IMR-90 (cell line): ENCODE data around the gene TNS3. TPM values are rescaled to one million over a fixed set of nuclear protein-coding genes. Genes with fewer than 3 reads are reported as not detected.

ENCODE experiments used
- ATAC-seq: fragments of 200-7000 bp; cut with Tn5 transposase; 2 replicates; pipeline ENCODE4 v1.9.1; 2020; ENCODE audit warnings: low read depth, mild to moderate bottlenecking, moderate library complexity
- BruUV-seq: library from RNA; stranded (reverse); fragments of 400-500 nt; replicated peaks from 2 replicates; lab custom pipeline; 2021; lab: Mats Ljungman, UMichigan
- CTCF ChIA-PET: fragments of 300-600 bp; formaldehyde crosslinking; extraction: SDS; loops from one replicate; lab custom pipeline; 2021; ENCODE audit warnings: antibody characterized with exemption; lab: Yijun Ruan, JAX
- POLR2A ChIA-PET: fragments of 300-600 bp; sonication (Branson Sonifier 250); formaldehyde crosslinking; loops from one replicate; lab custom pipeline; 2022; ENCODE audit warnings: antibody characterized with exemption; ENCODE audit not compliant: unreplicated experiment; lab: Charles Lee
- DNase-seq: peaks from one replicate; pipeline ENCODE4 v3.0.0; 2013
- H2AFZ ChIP-seq: replicated peaks from 2 replicates; pipeline ENCODE3; 2013; ENCODE audit warnings: low read length, mild to moderate bottlenecking; ENCODE audit not compliant: poor library complexity
- H2AK5ac ChIP-seq: 2 replicates; pipeline ENCODE4 v1.6.1; 2013; ENCODE audit warnings: low read depth, low read length, inconsistent platforms
- H2AK9ac ChIP-seq: replicated peaks from 2 replicates; pipeline ENCODE3; 2013; ENCODE audit warnings: mild to moderate bottlenecking, low read depth, low read length, moderate library complexity; ENCODE audit not compliant: poor library complexity
- H2BK120ac ChIP-seq: 2 replicates; pipeline ENCODE4 v1.6.1; 2013; ENCODE audit warnings: low read depth, low read length, inconsistent platforms
- H2BK15ac ChIP-seq: 3 replicates; pipeline ENCODE4 v1.6.1; 2013; ENCODE audit warnings: low read depth, low read length, inconsistent platforms
- H2BK20ac ChIP-seq: 2 replicates; pipeline ENCODE4 v1.6.1; 2013; ENCODE audit warnings: low read depth, mild to moderate bottlenecking, inconsistent platforms, low read length, moderate library complexity
- H2BK5ac ChIP-seq: 2 replicates; pipeline ENCODE4 v1.6.1; 2013; ENCODE audit warnings: mild to moderate bottlenecking, low read depth, low read length, inconsistent platforms; ENCODE audit not compliant: poor library complexity, severe bottlenecking
- H3K14ac ChIP-seq: replicated peaks from 2 replicates; pipeline ENCODE4 v1.6.1; 2013; ENCODE audit warnings: low read depth, low read length, inconsistent platforms
- H3K18ac ChIP-seq: 2 replicates; pipeline ENCODE4 v1.6.1; 2013; ENCODE audit warnings: low read depth, low read length, control low read depth
- H3K23ac ChIP-seq: 2 replicates; pipeline ENCODE4 v1.6.1; 2013; ENCODE audit warnings: low read depth, low read length, inconsistent platforms
- H3K27ac ChIP-seq: 2 replicates; pipeline ENCODE4 v1.5.1; 2013; ENCODE audit warnings: mild to moderate bottlenecking, control low read depth, low read length; ENCODE audit not compliant: insufficient read depth
- H3K27me3 ChIP-seq: 2 replicates; pipeline ENCODE4 v1.6.1; 2013; ENCODE audit warnings: low read length; ENCODE audit not compliant: control insufficient read depth, insufficient read depth
- H3K36me3 ChIP-seq: 2 replicates; pipeline ENCODE4 v1.6.1; 2013; ENCODE audit warnings: low read length, mixed read lengths; ENCODE audit not compliant: control insufficient read depth, insufficient read depth
- H3K4ac ChIP-seq: 2 replicates; pipeline ENCODE4 v1.6.1; 2013; ENCODE audit warnings: low read depth, low read length, inconsistent platforms
- H3K4me1 ChIP-seq: 2 replicates; pipeline ENCODE4 v1.6.1; 2013; ENCODE audit warnings: low read length, mixed read lengths; ENCODE audit not compliant: control insufficient read depth, insufficient read depth
- H3K4me2 ChIP-seq: 2 replicates; pipeline ENCODE4 v1.6.1; 2013; ENCODE audit warnings: low read depth, mild to moderate bottlenecking, control low read depth, low read length, moderate library complexity
- H3K4me3 ChIP-seq: 2 replicates; pipeline ENCODE4 v1.5.1; 2013; ENCODE audit warnings: low read depth, mild to moderate bottlenecking, control low read depth, low read length, moderate library complexity; ENCODE audit not compliant: insufficient read depth
- H3K56ac ChIP-seq: 2 replicates; pipeline ENCODE4 v1.6.1; 2013; ENCODE audit warnings: low read length, inconsistent platforms; ENCODE audit not compliant: insufficient read depth; ENCODE audit errors: extremely low read depth
- H3K79me1 ChIP-seq, 2 experiments: 2 replicates each; pipeline ENCODE4 v1.6.1; 2013; ENCODE audit warnings: low read length in 2 of 2, inconsistent platforms in 1 of 2, low read depth in 1 of 2
- H3K9ac ChIP-seq: 2 replicates; pipeline ENCODE4 v1.6.1; 2013; ENCODE audit warnings: low read depth, low read length, control low read depth
- H3K9me1 ChIP-seq: 2 replicates; pipeline ENCODE4 v1.6.1; 2013; ENCODE audit warnings: low read length, inconsistent platforms; ENCODE audit not compliant: insufficient read depth
- H3K9me3 ChIP-seq: 2 replicates; pipeline ENCODE4 v1.6.1; 2013; ENCODE audit warnings: low read length; ENCODE audit not compliant: control insufficient read depth, insufficient read depth
- H4K20me1 ChIP-seq: 2 replicates; pipeline ENCODE4 v1.6.1; 2013; ENCODE audit warnings: low read length, inconsistent platforms; ENCODE audit not compliant: insufficient read depth
- H4K5ac ChIP-seq: 2 replicates; pipeline ENCODE4 v1.6.1; 2013; ENCODE audit warnings: mild to moderate bottlenecking, low read depth, low read length, control low read depth
- H4K8ac ChIP-seq, 2 experiments: 2 replicates each; pipeline ENCODE4 v1.6.1; 2013; ENCODE audit warnings: low read depth in 2 of 2, low read length in 2 of 2, control low read depth in 1 of 2, inconsistent platforms in 1 of 2
- H4K91ac ChIP-seq: 2 replicates; pipeline ENCODE4 v1.6.1; 2013; ENCODE audit warnings: low read depth, low read length, inconsistent platforms; ENCODE audit not compliant: insufficient read depth
- BHLHE40 ChIP-seq: fragments of 150-350 bp; IDR thresholded peaks from 2 replicates; pipeline ENCODE4 v1.6.1; 2016; ENCODE audit warnings: mild to moderate bottlenecking, low read depth, low read length
- CEBPB ChIP-seq: IDR thresholded peaks from 2 replicates; pipeline ENCODE4 v1.6.1; 2012; ENCODE audit warnings: low read depth, low read length, improper control_type of control experiment
- CHD1 ChIP-seq: IDR thresholded peaks from 2 replicates; pipeline ENCODE4 v1.6.1; 2012; ENCODE audit warnings: low read depth, low read length, improper control_type of control experiment
- CTCF ChIP-seq: conservative IDR thresholded peaks from 2 replicates; pipeline ENCODE4 v1.5.1; 2012; ENCODE audit warnings: mild to moderate bottlenecking, low read depth, low read length, improper control_type of control experiment
- FOS ChIP-seq: fragments of 150-350 bp; IDR thresholded peaks from 2 replicates; pipeline ENCODE4 v1.6.1; 2016; ENCODE audit warnings: low read depth, low read length
- MAFK ChIP-seq: IDR thresholded peaks from 2 replicates; pipeline ENCODE4 v1.6.1; 2012; ENCODE audit warnings: low read depth, low read length, improper control_type of control experiment
- MAZ ChIP-seq: IDR thresholded peaks from 2 replicates; pipeline ENCODE4 v1.6.1; 2012; ENCODE audit warnings: low read depth, mild to moderate bottlenecking, low read length, improper control_type of control experiment, moderate library complexity, borderline replicate concordance
- MXI1 ChIP-seq: IDR thresholded peaks from 2 replicates; pipeline ENCODE4 v1.6.1; 2012; ENCODE audit warnings: low read depth, mild to moderate bottlenecking, low read length, moderate library complexity, borderline replicate concordance
- NFE2L2 ChIP-seq: fragments of 150-350 bp; IDR thresholded peaks from 2 replicates; pipeline ENCODE4 v1.6.1; 2016; ENCODE audit warnings: low read depth, mild to moderate bottlenecking, low read length
- POLR2A ChIP-seq: IDR thresholded peaks from 2 replicates; pipeline ENCODE4 v1.6.1; 2012; ENCODE audit warnings: mild to moderate bottlenecking, low read depth, low read length
- RAD21 ChIP-seq: IDR thresholded peaks from 2 replicates; pipeline ENCODE4 v1.6.1; 2012; ENCODE audit warnings: low read length, improper control_type of control experiment
- RCOR1 ChIP-seq: IDR thresholded peaks from 2 replicates; pipeline ENCODE4 v1.6.1; 2012; ENCODE audit warnings: mild to moderate bottlenecking, low read length, improper control_type of control experiment; ENCODE audit not compliant: insufficient replicate concordance
- RFX5 ChIP-seq: IDR thresholded peaks from 2 replicates; pipeline ENCODE4 v1.8.0; 2012; ENCODE audit warnings: low read depth, mild to moderate bottlenecking, low read length, moderate library complexity
- SMC3 ChIP-seq: fragments of 150-350 bp; IDR thresholded peaks from 2 replicates; pipeline ENCODE4 v1.6.1; 2016; ENCODE audit warnings: low read depth, mild to moderate bottlenecking, antibody characterized with exemption, low read length, moderate library complexity
- WGBS, 2 experiments: methylation state at CpG; one replicate each; pipeline versions ENCODE4 v1.1.5 to v1.1.7; 2013; ENCODE audit warnings: missing lambda C conversion rate in 2 of 2; ENCODE audit not compliant: insufficient read length in 1 of 2; ENCODE audit errors: extremely low coverage in 2 of 2; 5-methylcytosine and 5-hydroxymethylcytosine counted together
- dilution Hi-C: fragments of 300-500 bp; cut with HindIII; formaldehyde crosslinking; loops from one replicate; pipeline ENCODE4 v1.14.3; 2018; ENCODE audit warnings: low sequenced_read_pairs; ENCODE audit not compliant: unreplicated experiment
- in situ Hi-C: fragments of 300-500 bp; cut with MboI; formaldehyde crosslinking; loops from 3 replicates; pipeline ENCODE4 v1.14.3; 2019; ENCODE audit warnings: low sequenced_read_pairs, inconsistent platforms, mixed read lengths
- intact Hi-C: fragments of 100-400 bp; cut with micrococcal nuclease; formaldehyde crosslinking; loops from 2 replicates; pipeline ENCODE4 v1.10.0; 2022
- polyA plus RNA-seq, 3 experiments: library from polyadenylated mRNA; depleted of rRNA; stranded (reverse); fragments of >200 nt; gene quantifications; 2 replicates each; pipeline ENCODE4 v1.2.3, GENCODE V29; 2012; ENCODE audit warnings: low replicate concordance in 1 of 3
- total RNA-seq: library from RNA; depleted of rRNA; stranded (reverse); fragments of >200 nt; gene quantifications from 2 replicates; pipeline ENCODE4 v1.2.3, GENCODE V29; 2012
- TF ChIP-seq, protein P1 (sequence below): fragments of 150-350 bp; IDR thresholded peaks from 2 replicates; pipeline ENCODE4 v1.6.1; 2016; ENCODE audit warnings: low read depth, mild to moderate bottlenecking, low read length, moderate library complexity, borderline replicate concordance
- TF ChIP-seq, protein P2 (sequence below): fragments of 150-350 bp; IDR thresholded peaks from 2 replicates; pipeline ENCODE4 v1.6.1; 2017; ENCODE audit warnings: mild to moderate bottlenecking, antibody characterized with exemption, low read length, low read depth

Gene TNS3
- total and polyA plus RNA-seq, 2 of the 4 experiments (the other 2 are of a cell fraction), result 64.3 to 79.2 TPM

DNA sequence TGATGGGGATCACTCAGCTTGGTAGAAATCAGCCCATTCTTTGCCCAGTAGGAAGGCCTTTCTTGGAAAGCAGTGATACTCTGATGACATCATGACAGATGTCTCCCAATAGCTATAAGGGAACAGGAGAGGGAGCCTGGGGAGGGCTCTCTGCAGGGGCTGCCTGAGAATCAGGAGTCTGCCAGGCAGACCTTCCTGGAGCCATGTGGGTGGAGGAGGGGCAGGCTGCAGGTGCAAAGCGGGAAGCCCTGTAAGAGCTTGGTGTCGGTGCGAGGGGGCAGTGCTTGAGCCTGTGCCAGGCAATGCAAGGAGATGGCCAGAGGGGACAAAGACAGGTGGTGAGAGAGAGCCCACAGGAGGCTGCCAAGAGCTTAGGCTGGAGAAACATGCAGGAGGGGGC, 5.0 kb upstream of the TNS3 start:
- Histone ChIP-seq H2AK5ac (peak overlapping the region; percentile 37; the same call in 1 of the 2 replicates), H2BK15ac (no peak overlapping the region), H4K5ac (no peak overlapping the region), H4K20me1 (no peaks in the 10 kb centered on the region), H3K14ac (no peak overlapping the region), H3K79me1 (peaks cover 0 to 9% of the 10 kb centered on the region in 2 experiments; a peak in 1 of 4 replicates), H3K9me3 (no peaks in the 10 kb centered on the region), H3K27me3 (no peaks in the 10 kb centered on the region), H3K4me3 (no peak overlapping the region), H3K23ac (no peak overlapping the region), H3K9me1 (peaks cover 12% of the 10 kb centered on the region), H3K27ac (no peak overlapping the region), H3K18ac (no peak overlapping the region), H2BK20ac (peak overlapping the region; percentile 2; the same call in 1 of the 2 replicates), H2BK5ac (no peak overlapping the region), H3K9ac (no peak overlapping the region), H3K4me2 (no peak overlapping the region), H4K91ac (peak overlapping the region; percentile 16), H2AK9ac (peak overlapping the region; percentile 20), H2BK120ac (peak overlapping the region; percentile 20), H3K36me3 (no peaks in the 10 kb centered on the region), H3K4me1 (peaks cover 23% of the 10 kb centered on the region), H2AFZ (no peak overlapping the region), H4K8ac (no peak overlapping the region), H3K4ac (no peak overlapping the region; the same call in 1 of the 2 replicates), H3K56ac (no peak overlapping the region)
- dilution Hi-C loops, result no loop called here
- WGBS, 2 experiments, result 90% methylated on average over 2 of the region's 3 CpGs; no CpG with 5 or more reads in 1 of the 2 experiments
- intact Hi-C loops, result loop anchor here (10.0 kb wide), 1 partner anchor 358 kb away; the partner anchor contains the start of gene PKD1L1
- DNase-seq (no peak), ATAC-seq (no peak)
- ChIA-PET POLR2A (no interaction called here), CTCF (no interaction called here)
- in situ Hi-C loops, result loop anchor here (10.0 kb wide), 1 partner anchor 228 kb away; no protein-coding TSS in a partner anchor
- BruUV-seq, result no TSS peak
- TF ChIP-seq MXI1 (no peak), FOS (no peak), CEBPB (no peak), BHLHE40 (no peak), MAFK (no peak), CHD1 (no peak), RCOR1 (no peak), CTCF (no peak), RAD21 (no peak), MAZ (no peak), SMC3 (no peak), POLR2A (no peak), RFX5 (no peak), NFE2L2 (no peak)
- TF ChIP-seq, protein P1, sequence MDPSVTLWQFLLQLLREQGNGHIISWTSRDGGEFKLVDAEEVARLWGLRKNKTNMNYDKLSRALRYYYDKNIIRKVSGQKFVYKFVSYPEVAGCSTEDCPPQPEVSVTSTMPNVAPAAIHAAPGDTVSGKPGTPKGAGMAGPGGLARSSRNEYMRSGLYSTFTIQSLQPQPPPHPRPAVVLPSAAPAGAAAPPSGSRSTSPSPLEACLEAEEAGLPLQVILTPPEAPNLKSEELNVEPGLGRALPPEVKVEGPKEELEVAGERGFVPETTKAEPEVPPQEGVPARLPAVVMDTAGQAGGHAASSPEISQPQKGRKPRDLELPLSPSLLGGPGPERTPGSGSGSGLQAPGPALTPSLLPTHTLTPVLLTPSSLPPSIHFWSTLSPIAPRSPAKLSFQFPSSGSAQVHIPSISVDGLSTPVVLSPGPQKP, result no peak
- TF ChIP-seq, protein P2, sequence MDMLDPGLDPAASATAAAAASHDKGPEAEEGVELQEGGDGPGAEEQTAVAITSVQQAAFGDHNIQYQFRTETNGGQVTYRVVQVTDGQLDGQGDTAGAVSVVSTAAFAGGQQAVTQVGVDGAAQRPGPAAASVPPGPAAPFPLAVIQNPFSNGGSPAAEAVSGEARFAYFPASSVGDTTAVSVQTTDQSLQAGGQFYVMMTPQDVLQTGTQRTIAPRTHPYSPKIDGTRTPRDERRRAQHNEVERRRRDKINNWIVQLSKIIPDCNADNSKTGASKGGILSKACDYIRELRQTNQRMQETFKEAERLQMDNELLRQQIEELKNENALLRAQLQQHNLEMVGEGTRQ, result no peak
